Coronary artery (tissue), 2 donors: ENCODE data around the gene PDIA2.

Experiments used
- DNase-seq: peaks from one replicate; pipeline ENCODE4 v3.0.0-alpha.2; 2017; ENCODE audit warnings: low spot score
- H3K27ac ChIP-seq, 2 donors: fragments of 200-600 bp; sonication (generic); one replicate each; pipeline ENCODE4 v1.5.1; 2016 to 2019
- H3K4me3 ChIP-seq: fragments of 200-600 bp; sonication (generic); 2 replicates; pipeline ENCODE4 v1.5.1; 2016; ENCODE audit warnings: mild to moderate bottlenecking, moderate library complexity
- TF ChIP-seq, protein P1 (sequence below): fragments of 200-600 bp; sonication (generic); IDR thresholded peaks from one replicate; pipeline ENCODE4 v1.5.1; 2019; ENCODE audit warnings: antibody characterized with exemption

PDIA2 gene

GRCh38 chr16:287298-287811, 4.4 kb downstream of the PDIA2 start:
- TF ChIP-seq, protein P1, sequence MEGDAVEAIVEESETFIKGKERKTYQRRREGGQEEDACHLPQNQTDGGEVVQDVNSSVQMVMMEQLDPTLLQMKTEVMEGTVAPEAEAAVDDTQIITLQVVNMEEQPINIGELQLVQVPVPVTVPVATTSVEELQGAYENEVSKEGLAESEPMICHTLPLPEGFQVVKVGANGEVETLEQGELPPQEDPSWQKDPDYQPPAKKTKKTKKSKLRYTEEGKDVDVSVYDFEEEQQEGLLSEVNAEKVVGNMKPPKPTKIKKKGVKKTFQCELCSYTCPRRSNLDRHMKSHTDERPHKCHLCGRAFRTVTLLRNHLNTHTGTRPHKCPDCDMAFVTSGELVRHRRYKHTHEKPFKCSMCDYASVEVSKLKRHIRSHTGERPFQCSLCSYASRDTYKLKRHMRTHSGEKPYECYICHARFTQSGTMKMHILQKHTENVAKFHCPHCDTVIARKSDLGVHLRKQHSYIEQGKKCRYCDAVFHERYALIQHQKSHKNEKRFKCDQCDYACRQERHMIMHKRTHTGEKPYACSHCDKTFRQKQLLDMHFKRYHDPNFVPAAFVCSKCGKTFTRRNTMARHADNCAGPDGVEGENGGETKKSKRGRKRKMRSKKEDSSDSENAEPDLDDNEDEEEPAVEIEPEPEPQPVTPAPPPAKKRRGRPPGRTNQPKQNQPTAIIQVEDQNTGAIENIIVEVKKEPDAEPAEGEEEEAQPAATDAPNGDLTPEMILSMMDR, result no peak
- no peak for DNase-seq
- Histone ChIP-seq H3K27ac (no peak overlapping the region), H3K4me3 (no peak overlapping the region)

- TF ChIP-seq, protein P1, result no peak
- Histone ChIP-seq H3K27ac (no peak overlapping the region), H3K4me3 (no peak overlapping the region)
- DNase-seq, result no peak
Observed at GRCh38 chr16:287981-288920, 5.3 kb downstream of the PDIA2 start.

DNA sequence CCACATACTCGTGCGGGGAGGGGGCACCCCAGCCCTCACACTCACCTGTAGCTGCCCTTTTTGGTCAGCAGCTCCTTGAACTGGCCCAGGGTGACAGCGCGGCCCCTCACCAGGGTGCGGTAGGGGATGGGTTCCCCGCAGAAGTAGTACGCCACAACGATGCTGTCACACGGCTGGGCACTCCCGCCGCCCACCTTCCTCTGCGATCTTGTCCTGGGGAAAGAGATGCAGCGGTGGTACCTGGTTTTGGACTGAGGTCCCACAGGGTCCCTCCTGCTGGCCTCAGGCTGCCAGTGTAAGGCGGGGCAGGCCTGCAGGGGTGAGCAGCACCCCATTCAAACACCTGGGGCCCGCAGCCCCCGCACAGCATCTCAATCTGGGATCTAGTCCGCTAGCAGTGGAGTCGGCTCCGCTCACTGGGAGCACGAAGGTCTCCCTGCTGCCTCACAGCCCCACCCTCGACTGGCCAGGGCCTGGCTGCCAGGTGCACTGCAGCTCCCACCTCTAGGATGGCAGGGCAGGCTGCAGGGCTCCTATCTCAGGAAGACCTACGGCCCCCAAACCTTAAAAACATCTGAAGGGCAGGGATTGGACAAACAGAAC, 6.5 kb downstream of the PDIA2 start:
- H3K27ac ChIP-seq, result no peak overlapping the region
- no peak for DNase-seq
- TF ChIP-seq, protein P1, result no peak
- H3K4me3 ChIP-seq, result no peak overlapping the region

- Histone ChIP-seq H3K4me3 (no peak overlapping the region), H3K27ac (no peak overlapping the region)
- no peak for DNase-seq
- TF ChIP-seq, protein P1, result no peak
Observed at GRCh38 chr16:290015-290680, 7.2 kb downstream of the PDIA2 start.

DNA sequence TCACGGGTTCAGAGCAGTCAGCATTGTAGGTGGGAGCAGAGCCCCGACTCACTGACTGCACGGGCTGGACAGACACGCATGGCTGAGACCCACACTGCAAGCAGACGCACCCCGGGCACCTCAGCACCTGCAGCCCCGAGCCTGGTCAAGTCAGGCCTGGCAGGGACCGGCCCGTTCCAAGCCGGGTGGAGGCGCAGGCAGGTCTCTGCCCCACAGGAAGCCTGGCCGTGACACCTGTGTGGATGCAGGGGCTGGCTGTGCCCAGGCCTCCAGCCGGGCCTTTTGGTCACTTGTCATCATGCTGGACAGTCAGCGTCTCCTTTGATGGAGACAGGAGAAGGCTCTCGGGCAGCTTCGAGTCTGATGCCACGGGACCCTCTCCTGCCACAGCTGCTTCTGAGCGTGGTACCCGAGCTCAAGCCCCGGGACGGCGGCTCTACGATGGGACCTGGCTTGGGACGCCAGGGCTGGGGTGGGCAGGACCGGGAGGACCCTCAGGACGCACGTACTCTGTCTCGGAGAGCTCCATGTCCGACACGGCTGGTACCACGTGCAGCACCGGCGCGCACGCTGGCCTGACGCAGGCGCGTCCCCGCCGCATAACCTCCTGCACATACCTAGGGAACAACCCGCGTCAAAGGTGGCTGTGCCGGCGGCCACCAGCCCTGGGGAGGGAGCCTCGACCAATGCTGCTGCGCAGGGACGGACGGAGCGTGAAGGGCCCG, 7.9 kb downstream of the PDIA2 start:
- H3K27ac ChIP-seq, result no peak overlapping the region
- H3K4me3 ChIP-seq, result no peak overlapping the region
- DNase-seq, result no peak
- TF ChIP-seq, protein P1, result no peak

DNA sequence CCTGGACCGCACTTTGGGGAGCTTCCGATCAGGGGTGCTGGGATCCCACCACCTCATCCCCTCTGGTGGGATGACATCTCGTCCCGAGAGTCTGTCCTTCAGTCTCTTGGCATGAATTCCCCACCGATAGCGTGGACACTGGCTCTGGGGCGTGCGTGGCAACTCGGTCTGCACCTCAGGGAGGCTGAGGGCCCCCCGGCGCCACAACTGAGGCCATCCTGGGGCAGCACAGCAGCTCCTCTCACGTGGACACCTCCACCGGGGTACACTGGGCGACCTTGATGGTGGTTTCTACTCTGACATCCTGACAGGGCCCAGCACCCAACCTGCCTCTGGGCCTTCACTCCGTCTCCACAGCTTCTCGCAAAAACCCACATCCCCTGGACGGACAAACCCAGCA, 8.6 kb downstream of the PDIA2 start:
- no peak for DNase-seq
- Histone ChIP-seq H3K4me3 (no peak overlapping the region), H3K27ac (no peak overlapping the region)
- TF ChIP-seq, protein P1, result no peak
